Occipital lobe (tissue), 2 donors: ENCODE results near the gene TOM1L2. TPM values are rescaled to one million over a fixed set of nuclear protein-coding genes. Genes with fewer than 3 reads are reported as not detected.

Source experiments
- DNase-seq: peaks from one replicate; lab custom pipeline; 2025; lab: John Stamatoyannopoulos, UW
- total RNA-seq: library from RNA; depleted of rRNA; stranded (reverse); fragments of >200 nt; gene quantifications from one replicate; pipeline ENCODE4 v1.2.3, GENCODE V29; 2014

Gene TOM1L2
- total RNA-seq, 1 donor from 2014 or later = 17.8 TPM

GRCh38 chr17:17994271-17995069 is 22.3 kb upstream of the TOM1L2 start:
- DNase-seq = no peak

GRCh38 chr17:17993852-17994251 is 21.7 kb upstream of the TOM1L2 start:
- DNase-seq = no peak

DNA sequence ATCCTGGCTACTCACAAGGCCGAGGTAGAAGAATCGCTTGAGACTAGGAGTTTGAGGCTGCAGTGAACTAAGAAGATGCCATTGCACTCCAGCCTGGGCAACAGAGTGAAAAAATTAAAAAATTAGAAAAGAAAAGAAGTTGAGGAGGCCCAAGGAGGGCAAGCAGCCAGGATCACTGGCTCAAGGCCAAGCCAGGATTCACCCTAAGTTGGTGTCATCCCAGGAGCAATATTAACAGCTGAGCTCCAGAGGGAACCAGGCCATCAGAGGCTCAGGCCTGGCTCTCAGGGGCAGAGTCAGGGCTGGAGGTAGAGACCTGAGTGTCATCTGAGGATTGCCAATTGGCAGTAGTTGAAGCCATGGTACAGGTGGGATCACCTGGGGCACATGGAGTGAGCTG is 21.2 kb upstream of the TOM1L2 start:
- DNase-seq = no peak

DNA sequence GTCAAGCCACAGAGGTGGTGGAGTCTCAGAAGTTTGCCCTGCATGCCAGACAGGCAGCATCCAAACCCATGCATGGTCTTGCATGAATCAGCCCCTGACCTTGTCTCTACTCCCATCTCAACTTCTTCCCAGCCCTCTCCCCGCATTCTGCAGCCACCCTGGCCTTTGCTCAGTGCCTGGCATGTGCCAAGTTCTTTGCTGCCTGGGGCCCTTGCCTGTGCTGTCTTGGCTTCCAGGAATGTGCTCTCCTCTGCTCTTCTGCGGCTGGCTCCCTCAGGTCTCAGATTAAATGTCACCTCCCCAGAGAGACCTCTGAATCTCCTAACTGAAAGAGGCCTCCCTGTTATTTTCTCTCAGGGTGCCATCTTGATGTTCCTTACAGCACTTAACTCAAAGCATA is 18.1 kb upstream of the TOM1L2 start:
- DNase-seq = no peak

- no peak for DNase-seq
Observed at GRCh38 chr17:17989618-17990017, 17.4 kb upstream of the TOM1L2 start.

DNA sequence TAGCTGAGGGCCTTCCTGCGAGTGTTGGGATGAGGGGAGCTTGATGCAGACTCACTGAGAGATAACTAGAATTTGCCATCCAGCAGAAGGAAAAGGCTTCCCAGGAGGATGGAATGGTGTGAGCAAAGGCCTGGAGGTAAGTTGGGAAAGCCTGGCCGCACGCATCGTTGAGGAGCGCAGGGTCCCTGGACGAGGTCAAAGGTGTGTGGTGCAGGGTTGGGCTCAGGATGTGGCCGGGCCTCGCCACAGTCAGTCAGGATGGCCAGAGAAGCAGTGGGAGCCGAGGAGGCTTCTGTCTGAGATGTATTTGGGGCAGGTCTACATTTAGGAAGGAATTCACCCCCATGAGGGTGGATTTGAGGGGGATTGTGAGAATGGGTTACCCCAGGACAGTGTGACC is 16.9 kb upstream of the TOM1L2 start:
- DNase-seq = no peak

GRCh38 chr17:17988427-17988945 is 16.3 kb upstream of the TOM1L2 start:
- DNase-seq = no peak

DNA sequence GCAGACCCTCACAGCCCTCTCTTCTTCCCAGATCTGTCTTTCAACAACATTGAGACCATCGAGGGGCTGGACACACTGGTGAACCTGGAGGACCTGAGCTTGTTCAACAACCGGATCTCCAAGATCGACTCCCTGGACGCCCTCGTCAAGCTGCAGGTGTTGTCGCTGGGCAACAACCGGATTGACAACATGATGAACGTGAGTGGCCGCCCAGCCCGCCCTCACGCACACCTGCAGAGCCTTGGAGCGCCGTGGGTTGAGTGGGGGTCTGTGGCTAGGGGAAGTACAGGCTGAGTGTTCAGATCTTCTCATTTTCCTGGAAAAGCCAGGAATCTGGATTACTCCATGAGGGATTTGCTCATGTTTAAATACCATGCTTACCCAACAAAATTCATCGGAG is 15.7 kb upstream of the TOM1L2 start:
- no peak for DNase-seq

- no peak for DNase-seq
Observed at GRCh38 chr17:17987187-17987896, 15.1 kb upstream of the TOM1L2 start.

DNA sequence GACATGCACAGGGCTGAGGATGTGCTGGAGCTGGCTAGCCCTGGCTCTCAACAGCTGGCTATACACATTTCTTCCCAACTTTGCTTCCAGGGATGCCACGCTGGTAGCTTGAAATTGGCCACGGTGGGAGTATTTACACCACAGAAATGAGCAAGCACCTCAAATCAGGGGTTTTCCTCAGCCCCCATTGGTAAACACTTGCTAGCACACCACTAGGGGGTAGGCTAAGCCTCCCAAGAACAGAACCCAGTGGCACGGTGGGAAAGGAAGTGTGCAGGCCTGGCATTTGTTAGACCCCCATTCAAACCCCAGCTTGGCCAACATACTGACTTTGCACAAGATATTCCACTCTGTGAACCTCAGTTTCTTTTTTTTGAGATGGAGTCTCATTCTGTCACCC is 13.4 kb upstream of the TOM1L2 start:
- DNase-seq = no peak

GRCh38 chr17:17985153-17985552 is 13.0 kb upstream of the TOM1L2 start:
- no peak for DNase-seq

DNA sequence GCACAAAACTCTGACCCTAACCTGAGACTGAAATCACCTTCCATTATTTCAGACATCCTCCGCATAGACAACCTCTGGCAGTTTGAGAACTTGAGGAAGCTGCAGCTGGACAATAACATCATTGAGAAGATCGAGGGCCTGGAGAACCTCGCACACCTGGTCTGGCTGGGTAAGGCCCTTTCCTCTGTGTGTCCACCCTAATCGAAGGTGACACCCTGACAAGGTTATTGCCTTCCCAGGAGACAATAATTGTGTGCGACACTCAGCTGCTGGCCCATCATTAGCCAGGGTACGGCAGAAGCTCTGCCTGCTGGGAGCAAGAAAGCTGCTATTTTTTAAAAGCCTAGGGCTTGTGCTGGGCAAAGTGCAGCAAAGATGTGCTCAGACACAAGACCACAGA is 11.6 kb upstream of the TOM1L2 start:
- DNase-seq = no peak

GRCh38 chr17:17983376-17983775 is 11.2 kb upstream of the TOM1L2 start:
- no peak for DNase-seq

DNA sequence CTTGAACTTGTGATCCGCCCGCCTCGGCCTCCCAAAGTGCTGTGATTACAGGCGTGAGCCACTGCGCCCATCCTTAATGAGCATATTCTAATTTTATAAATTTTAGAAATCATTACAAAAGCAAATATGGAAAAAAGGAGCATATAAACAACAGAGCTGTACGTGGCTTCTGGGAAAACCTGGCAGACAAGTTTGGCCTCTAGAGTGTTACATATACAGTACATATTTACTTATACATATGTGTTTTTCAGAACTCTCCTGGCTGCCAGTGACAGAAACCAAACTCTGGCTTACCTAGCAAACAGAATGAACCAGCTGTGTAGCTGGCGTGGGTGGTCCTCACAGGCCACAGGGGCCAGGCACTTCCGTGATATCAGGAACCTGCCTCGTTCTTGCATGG is 10.6 kb upstream of the TOM1L2 start:
- DNase-seq = no peak

- no peak for DNase-seq
Observed at GRCh38 chr17:17981330-17981729, 9.1 kb upstream of the TOM1L2 start.

DNA sequence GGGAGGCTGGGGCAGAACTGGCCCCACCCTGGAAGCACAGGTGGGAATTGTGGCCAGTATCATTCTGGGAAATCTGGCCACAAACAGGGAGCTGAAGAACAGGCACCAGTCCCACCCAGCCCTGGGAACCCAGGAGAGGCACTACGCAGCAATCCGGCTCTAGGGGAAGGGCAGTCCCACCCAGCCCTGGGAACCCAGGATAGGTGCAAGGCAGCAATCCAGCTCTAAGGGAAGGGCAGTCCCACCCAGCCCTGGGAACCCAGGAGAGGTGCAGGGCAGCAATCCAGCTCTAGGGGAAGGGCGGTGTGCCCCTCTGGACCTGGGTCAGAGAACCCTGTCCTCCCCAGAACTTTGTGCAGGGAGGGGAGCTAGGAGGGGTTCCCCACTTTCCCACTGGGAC is 7.6 kb upstream of the TOM1L2 start:
- no peak for DNase-seq

- DNase-seq = no peak
Observed at GRCh38 chr17:17978481-17979424, 6.6 kb upstream of the TOM1L2 start.

GRCh38 chr17:17976931-17977570 is 4.9 kb upstream of the TOM1L2 start:
- DNase-seq = no peak

DNA sequence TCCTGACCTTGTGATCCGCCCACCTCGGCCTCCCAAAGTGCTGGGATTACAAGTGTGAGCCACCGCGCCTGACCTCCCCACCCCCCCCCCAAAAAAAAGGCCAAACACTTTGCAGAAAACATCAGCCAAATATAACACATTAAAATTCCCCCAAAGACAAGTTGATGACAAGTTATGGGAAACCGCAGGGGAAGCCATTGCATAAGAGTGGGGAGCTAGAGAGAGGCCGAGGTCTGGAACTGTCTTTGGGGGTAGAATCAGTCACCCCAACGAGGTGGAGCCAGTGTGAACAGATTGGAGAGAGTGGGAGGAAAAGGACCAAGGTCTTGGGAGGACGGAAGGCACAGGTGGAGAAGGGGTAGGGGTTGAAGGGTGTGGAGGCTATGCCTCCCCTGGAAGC is 3.2 kb upstream of the TOM1L2 start:
- DNase-seq = no peak

DNA sequence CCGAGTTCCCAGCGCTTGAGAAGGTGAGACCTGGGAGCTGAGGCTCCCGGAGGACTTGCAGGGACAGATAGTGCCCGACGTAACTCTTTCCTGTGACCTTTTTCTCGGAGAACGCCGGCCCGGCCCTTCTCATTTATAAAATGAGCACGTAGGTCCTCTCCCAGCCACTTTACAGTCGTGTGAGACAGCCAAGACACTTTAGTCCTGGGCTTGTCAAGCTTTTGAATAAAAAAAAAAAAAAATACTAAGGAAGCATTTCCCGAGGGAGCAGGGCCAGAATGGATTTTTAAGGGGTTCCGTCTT is 703 bp upstream of the TOM1L2 start:
- no peak for DNase-seq

DNA sequence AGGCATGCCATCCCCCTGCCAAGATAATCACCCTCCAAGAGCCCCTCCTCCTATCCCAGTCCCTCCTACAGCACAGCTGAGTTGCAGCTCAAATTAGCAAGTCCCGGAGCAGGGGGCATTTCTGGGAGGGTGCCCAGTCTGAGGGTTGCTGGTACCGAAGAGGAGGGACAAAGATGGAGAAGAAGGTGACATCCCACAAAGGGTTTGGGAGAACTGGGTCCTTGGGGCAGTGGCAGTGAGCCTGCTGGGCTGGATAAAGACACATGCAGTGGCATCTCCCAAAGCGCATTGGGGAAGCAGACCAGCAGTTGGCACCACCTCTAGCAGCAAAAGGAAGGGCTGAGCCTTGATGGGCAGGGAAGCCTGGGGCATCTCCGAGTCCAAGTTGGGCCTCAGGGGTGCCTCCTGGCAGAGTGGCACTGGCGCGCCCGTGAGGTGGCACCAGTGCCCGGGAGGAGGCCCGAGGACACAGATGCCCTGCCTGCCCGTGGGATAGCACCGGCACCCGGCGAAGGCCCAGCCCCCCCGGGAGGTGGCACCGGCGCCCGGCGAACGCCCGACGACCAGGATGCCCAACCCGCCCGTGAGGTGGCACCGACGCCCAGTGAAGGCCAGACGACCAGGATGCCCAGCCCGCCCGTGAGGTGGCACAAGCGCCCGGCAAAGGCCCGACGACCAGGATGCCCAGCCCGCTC is 622 bp downstream of the TOM1L2 start:
- DNase-seq = peak; percentile 16
